ENCODE data around the gene JARID2. TPM values are rescaled to one million over a fixed set of nuclear protein-coding genes. Genes with fewer than 3 reads are reported as not detected.

The JARID2 gene
- total and polyA plus RNA-seq, 4 donors: 1.4 to 12.3 (median 3.4) TPM

- H3K9ac ChIP-seq (ENCODE audit: low read depth in 1 of 2, low read length in 2 of 2): no peak overlapping the region
- no peaks in the 10 kb centered on the region for H3K27me3 ChIP-seq (ENCODE audit: control insufficient read depth in 4 of 4, insufficient read depth in 4 of 4, low read length in 3 of 4)
- H3K27ac ChIP-seq (ENCODE audit: low read depth in 1 of 2, low read length in 2 of 2): no peak overlapping the region
- no peaks in the 10 kb centered on the region for H3K36me3 ChIP-seq (ENCODE audit: control insufficient read depth in 4 of 4, insufficient read depth in 3 of 4, low read depth in 1 of 4, low read length in 3 of 4)
- H3K4me1 ChIP-seq (ENCODE audit: control insufficient read depth in 4 of 4, insufficient read depth in 4 of 4, low read length in 3 of 4): peaks cover 0 to 17% (median 12%) of the 10 kb centered on the region in 4 donors
- no peak for DNase-seq (ENCODE audit: low spot score)
- 39% methylated on average over 1 of the region's 1 CpG for whole genome bisulfite sequencing
- H3K4me3 ChIP-seq (ENCODE audit: low read depth in 1 of 3, low read length in 3 of 3): no peak overlapping the region
- no peak for TF ChIP-seq SP1 (IDR thresholded peaks at IDR 0.05)
- no peak for TF ChIP-seq NR2F2 (IDR thresholded peaks at IDR 0.05)
- TF ChIP-seq TAF1 (conservative IDR thresholded peaks at IDR 0.05): no peak
- no peak for TF ChIP-seq REST (IDR thresholded peaks at IDR 0.05)
- no peaks in the 10 kb centered on the region for H3K9me3 ChIP-seq (ENCODE audit: control insufficient read depth in 4 of 4, low read length in 3 of 4)
These were observed 160.6 kb downstream of the JARID2 start for GRCh38 chr6:15406452-15406851.

DNA sequence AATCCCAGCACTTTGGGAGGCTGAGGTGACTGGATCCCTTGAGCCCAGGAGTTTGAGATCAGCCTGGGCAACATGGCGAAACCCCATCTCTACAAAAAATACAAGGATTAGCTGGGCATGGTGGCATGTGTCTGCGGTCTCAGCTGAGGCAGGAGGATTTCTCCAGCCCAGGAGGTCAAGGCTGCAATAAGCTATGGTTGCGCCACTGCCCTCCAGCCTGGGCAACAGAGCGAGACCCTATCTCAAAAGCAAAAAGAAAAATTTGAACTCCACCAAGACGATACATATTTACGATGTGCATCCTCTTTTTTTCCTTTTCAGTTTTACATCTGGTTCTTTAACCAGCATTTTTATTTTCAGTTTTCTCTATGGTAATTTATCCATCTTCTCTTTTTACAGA lies 162.1 kb downstream of the JARID2 start:
- H3K36me3 ChIP-seq (ENCODE audit: control insufficient read depth in 4 of 4, insufficient read depth in 3 of 4, low read depth in 1 of 4, low read length in 3 of 4): no peaks in the 10 kb centered on the region
- peaks cover 0 to 15% (median 10%) of the 10 kb centered on the region in 4 donors for H3K4me1 ChIP-seq (ENCODE audit: control insufficient read depth in 4 of 4, insufficient read depth in 4 of 4, low read length in 3 of 4)
- TF ChIP-seq NR2F2 (IDR thresholded peaks at IDR 0.05): no peak
- no peak for TF ChIP-seq EGR1 (IDR thresholded peaks at IDR 0.05; ENCODE audit: low read depth in 2 of 2)
- no peak for TF ChIP-seq CTCF (IDR thresholded peaks at IDR 0.05; ENCODE audit: low read depth, low read length, missing input control)
- TF ChIP-seq TAF1 (conservative IDR thresholded peaks at IDR 0.05): no peak
- TF ChIP-seq FOXA1 (IDR thresholded peaks at IDR 0.05): no peak
- no peak for TF ChIP-seq HNF4A (conservative IDR thresholded peaks at IDR 0.05)
- no peak for TF ChIP-seq YY1 (IDR thresholded peaks at IDR 0.05)
- no peak for TF ChIP-seq GABPA (IDR thresholded peaks at IDR 0.05 in 1 of 2, conservative IDR thresholded peaks at IDR 0.05 in 1 of 2)
- TF ChIP-seq, protein P1, sequence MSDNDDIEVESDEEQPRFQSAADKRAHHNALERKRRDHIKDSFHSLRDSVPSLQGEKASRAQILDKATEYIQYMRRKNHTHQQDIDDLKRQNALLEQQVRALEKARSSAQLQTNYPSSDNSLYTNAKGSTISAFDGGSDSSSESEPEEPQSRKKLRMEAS (IDR thresholded peaks at IDR 0.05): no peak
- TF ChIP-seq, protein P2, sequence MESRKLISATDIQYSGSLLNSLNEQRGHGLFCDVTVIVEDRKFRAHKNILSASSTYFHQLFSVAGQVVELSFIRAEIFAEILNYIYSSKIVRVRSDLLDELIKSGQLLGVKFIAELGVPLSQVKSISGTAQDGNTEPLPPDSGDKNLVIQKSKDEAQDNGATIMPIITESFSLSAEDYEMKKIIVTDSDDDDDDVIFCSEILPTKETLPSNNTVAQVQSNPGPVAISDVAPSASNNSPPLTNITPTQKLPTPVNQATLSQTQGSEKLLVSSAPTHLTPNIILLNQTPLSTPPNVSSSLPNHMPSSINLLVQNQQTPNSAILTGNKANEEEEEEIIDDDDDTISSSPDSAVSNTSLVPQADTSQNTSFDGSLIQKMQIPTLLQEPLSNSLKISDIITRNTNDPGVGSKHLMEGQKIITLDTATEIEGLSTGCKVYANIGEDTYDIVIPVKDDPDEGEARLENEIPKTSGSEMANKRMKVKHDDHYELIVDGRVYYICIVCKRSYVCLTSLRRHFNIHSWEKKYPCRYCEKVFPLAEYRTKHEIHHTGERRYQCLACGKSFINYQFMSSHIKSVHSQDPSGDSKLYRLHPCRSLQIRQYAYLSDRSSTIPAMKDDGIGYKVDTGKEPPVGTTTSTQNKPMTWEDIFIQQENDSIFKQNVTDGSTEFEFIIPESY (IDR thresholded peaks at IDR 0.05): no peak
- no peak for TF ChIP-seq REST (IDR thresholded peaks at IDR 0.05)
- no peak for TF ChIP-seq RXRA (IDR thresholded peaks at IDR 0.05)
- TF ChIP-seq RAD21 (IDR thresholded peaks at IDR 0.05): no peak
- no peak for TF ChIP-seq JUND (IDR thresholded peaks at IDR 0.05)
- no peak for TF ChIP-seq ATF3 (IDR thresholded peaks at IDR 0.05)
- TF ChIP-seq HNF4G (IDR thresholded peaks at IDR 0.05): no peak
- no peak for TF ChIP-seq FOXA2 (IDR thresholded peaks at IDR 0.05)
- no peak for TF ChIP-seq SP1 (IDR thresholded peaks at IDR 0.05)
- no peak overlapping the region for H3K27ac ChIP-seq (ENCODE audit: low read depth in 1 of 2, low read length in 2 of 2)
- H3K27me3 ChIP-seq (ENCODE audit: control insufficient read depth in 4 of 4, insufficient read depth in 4 of 4, low read length in 3 of 4): no peaks in the 10 kb centered on the region
- H3K4me3 ChIP-seq (ENCODE audit: low read depth in 1 of 3, low read length in 3 of 3): no peak overlapping the region
- no peak for DNase-seq (ENCODE audit: low spot score)
- WGBS: 97% methylated on average over 6 of the region's 6 CpGs
- H3K9me3 ChIP-seq (ENCODE audit: control insufficient read depth in 4 of 4, low read length in 3 of 4): no peaks in the 10 kb centered on the region
- H3K9ac ChIP-seq (ENCODE audit: low read depth in 1 of 2, low read length in 2 of 2): no peak overlapping the region

Measured in liver (tissue), 9 donors.